H1 (cell line): ENCODE measurements around the gene ME3. TPM values are rescaled to one million over a fixed set of nuclear protein-coding genes. Genes with fewer than 3 reads are reported as not detected.

Source experiments
- ASH2L ChIP-seq: fragments of 200-600, 300-600 bp; sonication (generic); IDR thresholded peaks from one replicate; pipeline ENCODE4 v1.7.1; 2017; ENCODE audit warnings: low read length
- CEBPB ChIP-seq: IDR thresholded peaks from 2 replicates; pipeline ENCODE4 v1.6.1; 2012; ENCODE audit warnings: low read depth, low read length
- CHD1 ChIP-seq: IDR thresholded peaks from 2 replicates; pipeline ENCODE4 v1.6.1; 2012; ENCODE audit warnings: low read depth, low read length, improper control_type of control experiment
- CTBP2 ChIP-seq: IDR thresholded peaks from 2 replicates; pipeline ENCODE4 v1.7.0; 2011; ENCODE audit warnings: borderline replicate concordance, mild to moderate bottlenecking, moderate library complexity, mixed read lengths, low read length; ENCODE audit not compliant: insufficient read depth, insufficient read length
- EZH2 ChIP-seq: fragments of 200-600 bp; sonication (generic); IDR thresholded peaks from 2 replicates; pipeline ENCODE4 v1.7.1; 2012; ENCODE audit warnings: low read depth, mild to moderate bottlenecking, moderate library complexity, low read length, inconsistent platforms; ENCODE audit not compliant: severe bottlenecking
- KDM4A ChIP-seq: IDR thresholded peaks from one replicate; pipeline ENCODE4 v1.7.1; 2012; ENCODE audit warnings: low read depth, mild to moderate bottlenecking, moderate library complexity, low read length, inconsistent platforms; ENCODE audit not compliant: severe bottlenecking
- KDM5A ChIP-seq: fragments of 200-600 bp; IDR thresholded peaks from 2 replicates; pipeline ENCODE4 v1.7.1; 2012; ENCODE audit warnings: mild to moderate bottlenecking, low read length, inconsistent platforms, mixed read lengths
- RFX5 ChIP-seq: IDR thresholded peaks from 2 replicates; pipeline ENCODE4 v1.6.1; 2011; ENCODE audit warnings: low read depth, low read length, improper control_type of control experiment, borderline replicate concordance
- SIRT6 ChIP-seq: IDR thresholded peaks from one replicate; pipeline ENCODE4 v1.7.1; 2012; ENCODE audit warnings: low read length, inconsistent platforms
- SP4 ChIP-seq: IDR thresholded peaks from 2 replicates; pipeline ENCODE4 v1.6.1; 2012; ENCODE audit warnings: low read length, inconsistent platforms
- polyA plus RNA-seq, 7 experiments: library from polyadenylated mRNA; depleted of rRNA in 3 of 7; stranded (reverse) in 5 of 7; unstranded in 2 of 7; fragments of >200 nt in 5 of 7; fragments of 200-250 nt in 2 of 7; gene quantifications; 1 replicate in 5 of 7; 2 replicates in 1 of 7; 4 replicates in 1 of 7; pipeline versions ENCODE4 v1.2.1 to v1.2.3, GENCODE V29; 2011 to 2013; ENCODE audit warnings: missing spikeins in 2 of 7, mixed read lengths in 2 of 7
- total RNA-seq: library from RNA; stranded (reverse); fragmentation: NEBNext Ultra II Directional; extraction: Animal tissue kit (Norgen Biotek cat#: 25700); gene quantifications from 2 replicates; pipeline ENCODE4 v1.2.1, GENCODE V29; 2021
- TF ChIP-seq, protein P1 (sequence below): fragments of 300-600 bp; sonication (generic); IDR thresholded peaks from 2 replicates; pipeline ENCODE4 v1.7.1; 2012; ENCODE audit warnings: low read length, moderate library complexity, mild to moderate bottlenecking, inconsistent platforms; ENCODE audit not compliant: insufficient replicate concordance

The ME3 gene
- total and polyA plus RNA-seq, 2 of the 8 experiments (the other 6 are each of a cell fraction or from before 2014, with no cell fraction given): 1.5 to 2.8 TPM

DNA sequence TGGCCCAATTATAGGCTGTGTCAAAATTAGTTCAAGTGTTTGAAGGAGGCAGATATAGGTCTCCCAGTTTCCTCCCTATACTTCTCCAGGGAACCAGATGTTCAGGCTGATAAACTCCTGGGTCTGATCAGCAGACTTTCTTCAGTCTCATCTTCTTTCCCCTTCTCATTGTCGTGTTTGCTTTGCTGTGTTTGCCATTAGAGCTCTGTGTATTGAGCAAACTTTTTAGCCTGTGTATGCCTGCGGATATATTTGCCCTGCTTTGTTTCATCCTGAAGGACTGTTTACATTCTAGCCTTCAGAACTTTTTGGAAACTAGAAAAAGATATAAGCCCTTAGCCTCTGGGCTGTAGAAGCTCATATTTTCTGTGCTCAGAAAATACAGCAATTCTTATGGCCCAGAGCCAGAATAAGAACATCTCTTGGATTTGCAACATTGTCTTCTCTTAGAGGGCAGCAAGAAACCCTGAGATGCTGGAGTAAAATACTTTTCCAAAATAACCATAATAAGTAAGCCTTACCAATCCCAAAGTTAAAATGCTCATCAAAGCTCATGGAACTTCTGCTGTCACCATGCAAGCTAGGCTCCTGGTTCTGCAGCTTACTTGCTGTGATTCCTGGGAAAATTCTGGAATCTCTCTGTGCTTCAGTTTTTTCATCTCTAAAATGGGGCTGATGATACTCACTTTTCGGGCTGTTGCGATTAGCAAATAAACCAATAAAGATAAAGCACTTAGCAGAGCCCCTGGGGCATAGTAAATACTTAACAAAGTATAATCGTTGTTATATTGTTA, 34.1 kb upstream of the ME3 start (continued):
- TF ChIP-seq, protein P1, sequence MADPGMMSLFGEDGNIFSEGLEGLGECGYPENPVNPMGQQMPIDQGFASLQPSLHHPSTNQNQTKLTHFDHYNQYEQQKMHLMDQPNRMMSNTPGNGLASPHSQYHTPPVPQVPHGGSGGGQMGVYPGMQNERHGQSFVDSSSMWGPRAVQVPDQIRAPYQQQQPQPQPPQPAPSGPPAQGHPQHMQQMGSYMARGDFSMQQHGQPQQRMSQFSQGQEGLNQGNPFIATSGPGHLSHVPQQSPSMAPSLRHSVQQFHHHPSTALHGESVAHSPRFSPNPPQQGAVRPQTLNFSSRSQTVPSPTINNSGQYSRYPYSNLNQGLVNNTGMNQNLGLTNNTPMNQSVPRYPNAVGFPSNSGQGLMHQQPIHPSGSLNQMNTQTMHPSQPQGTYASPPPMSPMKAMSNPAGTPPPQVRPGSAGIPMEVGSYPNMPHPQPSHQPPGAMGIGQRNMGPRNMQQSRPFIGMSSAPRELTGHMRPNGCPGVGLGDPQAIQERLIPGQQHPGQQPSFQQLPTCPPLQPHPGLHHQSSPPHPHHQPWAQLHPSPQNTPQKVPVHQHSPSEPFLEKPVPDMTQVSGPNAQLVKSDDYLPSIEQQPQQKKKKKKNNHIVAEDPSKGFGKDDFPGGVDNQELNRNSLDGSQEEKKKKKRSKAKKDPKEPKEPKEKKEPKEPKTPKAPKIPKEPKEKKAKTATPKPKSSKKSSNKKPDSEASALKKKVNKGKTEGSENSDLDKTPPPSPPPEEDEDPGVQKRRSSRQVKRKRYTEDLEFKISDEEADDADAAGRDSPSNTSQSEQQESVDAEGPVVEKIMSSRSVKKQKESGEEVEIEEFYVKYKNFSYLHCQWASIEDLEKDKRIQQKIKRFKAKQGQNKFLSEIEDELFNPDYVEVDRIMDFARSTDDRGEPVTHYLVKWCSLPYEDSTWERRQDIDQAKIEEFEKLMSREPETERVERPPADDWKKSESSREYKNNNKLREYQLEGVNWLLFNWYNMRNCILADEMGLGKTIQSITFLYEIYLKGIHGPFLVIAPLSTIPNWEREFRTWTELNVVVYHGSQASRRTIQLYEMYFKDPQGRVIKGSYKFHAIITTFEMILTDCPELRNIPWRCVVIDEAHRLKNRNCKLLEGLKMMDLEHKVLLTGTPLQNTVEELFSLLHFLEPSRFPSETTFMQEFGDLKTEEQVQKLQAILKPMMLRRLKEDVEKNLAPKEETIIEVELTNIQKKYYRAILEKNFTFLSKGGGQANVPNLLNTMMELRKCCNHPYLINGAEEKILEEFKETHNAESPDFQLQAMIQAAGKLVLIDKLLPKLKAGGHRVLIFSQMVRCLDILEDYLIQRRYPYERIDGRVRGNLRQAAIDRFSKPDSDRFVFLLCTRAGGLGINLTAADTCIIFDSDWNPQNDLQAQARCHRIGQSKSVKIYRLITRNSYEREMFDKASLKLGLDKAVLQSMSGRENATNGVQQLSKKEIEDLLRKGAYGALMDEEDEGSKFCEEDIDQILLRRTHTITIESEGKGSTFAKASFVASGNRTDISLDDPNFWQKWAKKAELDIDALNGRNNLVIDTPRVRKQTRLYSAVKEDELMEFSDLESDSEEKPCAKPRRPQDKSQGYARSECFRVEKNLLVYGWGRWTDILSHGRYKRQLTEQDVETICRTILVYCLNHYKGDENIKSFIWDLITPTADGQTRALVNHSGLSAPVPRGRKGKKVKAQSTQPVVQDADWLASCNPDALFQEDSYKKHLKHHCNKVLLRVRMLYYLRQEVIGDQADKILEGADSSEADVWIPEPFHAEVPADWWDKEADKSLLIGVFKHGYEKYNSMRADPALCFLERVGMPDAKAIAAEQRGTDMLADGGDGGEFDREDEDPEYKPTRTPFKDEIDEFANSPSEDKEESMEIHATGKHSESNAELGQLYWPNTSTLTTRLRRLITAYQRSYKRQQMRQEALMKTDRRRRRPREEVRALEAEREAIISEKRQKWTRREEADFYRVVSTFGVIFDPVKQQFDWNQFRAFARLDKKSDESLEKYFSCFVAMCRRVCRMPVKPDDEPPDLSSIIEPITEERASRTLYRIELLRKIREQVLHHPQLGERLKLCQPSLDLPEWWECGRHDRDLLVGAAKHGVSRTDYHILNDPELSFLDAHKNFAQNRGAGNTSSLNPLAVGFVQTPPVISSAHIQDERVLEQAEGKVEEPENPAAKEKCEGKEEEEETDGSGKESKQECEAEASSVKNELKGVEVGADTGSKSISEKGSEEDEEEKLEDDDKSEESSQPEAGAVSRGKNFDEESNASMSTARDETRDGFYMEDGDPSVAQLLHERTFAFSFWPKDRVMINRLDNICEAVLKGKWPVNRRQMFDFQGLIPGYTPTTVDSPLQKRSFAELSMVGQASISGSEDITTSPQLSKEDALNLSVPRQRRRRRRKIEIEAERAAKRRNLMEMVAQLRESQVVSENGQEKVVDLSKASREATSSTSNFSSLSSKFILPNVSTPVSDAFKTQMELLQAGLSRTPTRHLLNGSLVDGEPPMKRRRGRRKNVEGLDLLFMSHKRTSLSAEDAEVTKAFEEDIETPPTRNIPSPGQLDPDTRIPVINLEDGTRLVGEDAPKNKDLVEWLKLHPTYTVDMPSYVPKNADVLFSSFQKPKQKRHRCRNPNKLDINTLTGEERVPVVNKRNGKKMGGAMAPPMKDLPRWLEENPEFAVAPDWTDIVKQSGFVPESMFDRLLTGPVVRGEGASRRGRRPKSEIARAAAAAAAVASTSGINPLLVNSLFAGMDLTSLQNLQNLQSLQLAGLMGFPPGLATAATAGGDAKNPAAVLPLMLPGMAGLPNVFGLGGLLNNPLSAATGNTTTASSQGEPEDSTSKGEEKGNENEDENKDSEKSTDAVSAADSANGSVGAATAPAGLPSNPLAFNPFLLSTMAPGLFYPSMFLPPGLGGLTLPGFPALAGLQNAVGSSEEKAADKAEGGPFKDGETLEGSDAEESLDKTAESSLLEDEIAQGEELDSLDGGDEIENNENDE: no peak
- TF ChIP-seq KDM5A (no peak), EZH2 (no peak), KDM4A (no peak), CHD1 (no peak), CEBPB (no peak), RFX5 (no peak), SIRT6 (no peak), ASH2L (no peak), CTBP2 (no peak), SP4 (no peak)
